Hippocampal formation (tissue), 2 donors: ENCODE measurements around the gene CSNK1A1L.
A peak's percentile ranks its signal among the peaks of the same experiment; 100 is the strongest.

Experiments used
- DNase-seq, 2 donors: peaks; one replicate each; lab custom pipeline; 2025; lab: John Stamatoyannopoulos, UW

Gene CSNK1A1L

DNA sequence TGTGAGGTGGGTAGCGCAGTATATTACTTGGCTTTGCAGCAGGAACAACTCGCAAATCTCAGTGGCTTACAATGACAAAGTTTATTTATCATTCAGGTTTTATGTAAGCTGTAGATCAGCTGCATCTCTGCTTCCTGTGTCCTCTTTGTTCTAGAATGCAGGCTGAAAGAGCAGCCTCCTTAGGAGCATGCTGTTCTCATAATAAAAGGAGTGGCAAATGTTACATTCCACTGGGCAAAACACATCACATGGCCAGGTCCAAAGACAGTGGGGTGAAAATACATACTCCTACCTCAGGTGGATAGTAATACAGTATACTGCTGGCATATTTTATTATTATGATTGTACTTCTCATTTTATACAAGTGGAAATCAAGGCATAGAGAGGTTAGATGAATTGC, 1.2 kb upstream of the CSNK1A1L start:
- DNase-seq: no peak

GRCh38 chr13:37102896-37103295, 2.6 kb downstream of the CSNK1A1L start:
- no peak for DNase-seq

DNA sequence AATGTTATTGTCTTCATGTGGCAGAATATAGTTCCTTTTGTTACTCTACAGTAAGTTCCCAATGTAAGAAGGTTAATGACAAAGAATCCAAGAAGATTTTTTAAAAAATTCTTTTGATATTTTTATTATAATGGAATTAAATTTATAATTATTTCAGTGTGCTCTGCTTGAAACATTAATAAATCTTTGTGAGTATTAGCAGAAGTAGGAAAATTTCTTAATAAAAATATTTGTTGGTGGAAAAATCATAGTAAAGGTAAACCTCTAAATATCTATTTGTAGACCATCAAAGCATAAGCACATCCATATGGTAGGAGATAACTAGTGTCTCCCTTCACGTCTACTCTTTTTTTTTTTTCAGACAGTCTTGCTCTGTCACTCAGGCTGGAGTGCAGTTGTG, 4.3 kb downstream of the CSNK1A1L start:
- no peak for DNase-seq

GRCh38 chr13:37100731-37101130, 4.7 kb downstream of the CSNK1A1L start:
- no peak for DNase-seq

DNA sequence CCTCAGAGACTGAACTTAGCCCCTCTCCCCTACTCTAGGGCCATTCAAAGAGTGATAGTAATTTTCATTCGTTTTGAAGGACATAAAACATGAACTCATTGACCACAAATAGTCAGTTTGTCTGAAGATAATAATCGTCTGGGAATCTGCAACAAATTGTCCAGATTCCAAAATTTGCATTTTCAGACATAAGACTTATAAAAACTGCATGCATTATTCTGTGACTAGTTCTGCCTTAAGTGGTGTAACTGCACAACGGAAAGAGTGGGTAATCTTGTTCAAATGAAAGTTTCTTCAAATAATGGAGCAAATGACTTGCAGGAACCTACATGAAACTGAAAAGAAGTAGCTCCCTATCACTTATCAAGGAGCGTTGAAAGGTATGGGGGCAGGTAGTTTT, 8.4 kb downstream of the CSNK1A1L start:
- no peak for DNase-seq

DNA sequence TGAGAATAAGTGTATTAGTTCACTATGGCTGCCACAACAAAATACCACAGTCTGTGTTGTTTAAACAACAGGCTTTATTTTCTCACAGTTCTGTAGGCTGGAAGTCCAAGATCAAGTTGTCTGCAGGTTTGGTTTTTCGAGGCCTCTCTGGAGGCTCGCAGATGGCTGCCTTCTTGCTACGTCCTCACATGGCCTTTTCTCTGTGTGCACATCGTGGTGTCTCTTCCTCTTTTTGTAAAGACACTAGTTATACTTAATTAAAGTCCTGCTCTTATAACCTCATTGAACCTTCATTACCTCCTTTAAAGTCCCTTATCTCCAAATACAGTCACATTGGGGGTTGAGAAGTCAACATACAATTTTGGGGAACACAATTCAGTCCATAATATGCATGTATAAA, 10.6 kb downstream of the CSNK1A1L start:
- no peak for DNase-seq

- no peak for DNase-seq
Observed at GRCh38 chr13:37094099-37094498, 11.4 kb downstream of the CSNK1A1L start.

DNA sequence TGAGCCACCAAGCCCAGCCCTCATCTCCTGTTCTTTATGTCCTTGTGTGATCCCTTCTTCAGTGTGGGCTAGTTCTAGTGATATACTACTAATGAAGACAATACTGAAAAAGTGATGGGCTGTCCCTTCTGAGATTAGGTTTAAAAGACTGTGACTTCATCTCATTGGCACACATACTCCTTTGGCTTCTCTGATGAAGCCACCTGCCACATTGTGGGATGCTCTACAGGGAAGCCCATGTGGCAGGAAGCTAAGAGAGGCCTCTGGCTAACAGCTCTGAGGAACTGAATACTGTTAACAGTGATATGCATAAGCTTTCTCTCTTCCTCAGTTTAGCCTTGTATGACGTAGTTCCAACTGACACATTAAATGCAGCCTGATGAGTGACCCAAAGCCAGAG, 13.6 kb downstream of the CSNK1A1L start:
- DNase-seq: no peak

- DNase-seq: no peak
Observed at GRCh38 chr13:37090912-37091311, 14.6 kb downstream of the CSNK1A1L start.

DNA sequence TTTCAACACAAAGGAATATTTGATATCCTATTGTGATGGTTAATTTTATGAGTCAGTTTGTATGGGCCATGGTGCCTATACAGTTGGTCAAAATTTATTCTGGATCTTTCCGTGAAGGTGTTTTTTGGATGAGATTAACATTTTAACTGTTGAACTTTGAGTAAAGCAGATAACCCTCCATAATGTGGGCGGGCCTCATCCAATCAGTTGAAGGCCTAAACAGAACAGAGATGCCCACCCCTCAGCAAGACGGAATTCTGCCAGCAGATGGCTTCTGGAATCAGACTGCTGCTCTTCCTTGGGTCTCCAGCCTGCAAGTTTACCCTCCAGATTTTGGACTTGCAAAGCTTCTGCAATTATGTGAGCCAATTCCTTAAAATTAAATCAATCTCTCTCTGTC, 16.0 kb downstream of the CSNK1A1L start:
- DNase-seq: no peak

- DNase-seq: no peak
Observed at GRCh38 chr13:37087486-37087885, 18.0 kb downstream of the CSNK1A1L start.

DNA sequence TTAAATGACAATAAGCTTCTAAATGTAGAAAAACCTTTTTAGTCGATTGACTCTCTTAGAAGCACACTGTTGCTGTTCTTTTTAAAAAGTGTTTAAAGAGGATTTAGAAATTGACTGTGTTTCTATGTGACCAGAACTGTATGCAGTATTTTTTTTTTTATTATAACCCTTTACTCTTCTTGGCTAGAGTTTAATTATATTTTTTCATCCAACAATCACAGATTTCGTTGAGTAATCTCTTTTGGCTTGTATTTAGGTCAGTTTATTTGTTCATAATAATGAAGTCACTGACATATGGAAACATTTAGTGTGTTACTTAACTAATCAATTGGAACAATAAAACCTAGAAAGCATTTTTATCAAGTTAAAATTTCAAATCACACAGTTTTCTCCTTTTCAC, 19.9 kb downstream of the CSNK1A1L start:
- no peak for DNase-seq

DNA sequence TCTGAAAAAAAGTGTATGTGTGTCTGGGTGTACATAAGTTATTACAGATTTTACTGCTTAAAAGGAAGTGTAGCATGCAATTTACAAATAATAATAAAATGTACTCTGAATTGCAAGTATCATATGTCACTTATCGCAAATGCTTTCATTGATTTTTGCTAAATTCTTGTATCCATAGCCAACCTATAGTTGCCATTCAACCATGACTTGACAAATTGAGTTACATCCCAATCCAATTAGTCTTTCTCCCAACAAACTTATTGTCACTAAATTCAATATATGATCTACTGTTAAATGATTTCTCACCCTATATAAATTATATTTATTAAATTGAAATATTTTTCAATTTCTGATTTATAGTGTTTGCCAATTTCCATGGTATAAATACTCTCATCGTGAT, 28.6 kb downstream of the CSNK1A1L start:
- DNase-seq: no peak

DNA sequence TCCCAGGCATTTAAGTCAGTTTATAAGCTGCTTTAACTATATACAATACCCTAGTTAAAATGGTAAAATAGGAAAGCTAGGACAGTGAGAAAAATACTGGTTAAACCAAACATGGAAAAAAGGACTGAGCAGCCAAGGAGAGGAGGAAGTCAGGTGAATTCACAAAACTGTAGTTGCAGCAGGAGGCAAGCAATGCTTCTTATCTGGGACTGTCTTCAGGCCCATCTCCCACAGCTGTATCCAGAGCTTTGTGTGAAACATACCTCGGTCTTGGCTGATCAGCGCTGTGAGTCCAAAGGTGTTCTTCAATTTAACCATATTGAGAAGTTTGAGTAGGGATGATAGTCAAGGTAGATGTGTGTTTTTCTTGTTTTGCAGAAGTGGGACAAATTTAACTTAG, 30.3 kb downstream of the CSNK1A1L start:
- DNase-seq: no peak

DNA sequence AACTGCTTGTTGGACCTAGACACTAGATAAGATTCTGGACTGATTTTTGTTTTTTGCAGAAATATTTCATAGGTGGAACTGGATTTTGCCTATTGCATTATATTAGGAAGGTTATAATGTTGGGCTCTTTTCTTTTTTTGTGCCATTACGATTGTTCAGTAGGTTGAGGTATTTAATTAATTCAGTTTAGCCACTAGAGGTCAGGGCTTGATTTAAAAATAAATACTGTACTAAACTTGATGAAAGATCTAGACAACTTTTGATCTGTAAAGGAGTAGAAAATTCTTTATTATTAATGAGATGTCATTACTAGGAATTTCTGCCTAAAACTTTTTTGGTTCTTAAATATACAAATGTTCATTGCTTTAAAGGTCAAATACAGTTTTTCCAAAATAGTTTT, 30.8 kb downstream of the CSNK1A1L start:
- DNase-seq: peak in 1 of 2 donors; percentile 47

DNA sequence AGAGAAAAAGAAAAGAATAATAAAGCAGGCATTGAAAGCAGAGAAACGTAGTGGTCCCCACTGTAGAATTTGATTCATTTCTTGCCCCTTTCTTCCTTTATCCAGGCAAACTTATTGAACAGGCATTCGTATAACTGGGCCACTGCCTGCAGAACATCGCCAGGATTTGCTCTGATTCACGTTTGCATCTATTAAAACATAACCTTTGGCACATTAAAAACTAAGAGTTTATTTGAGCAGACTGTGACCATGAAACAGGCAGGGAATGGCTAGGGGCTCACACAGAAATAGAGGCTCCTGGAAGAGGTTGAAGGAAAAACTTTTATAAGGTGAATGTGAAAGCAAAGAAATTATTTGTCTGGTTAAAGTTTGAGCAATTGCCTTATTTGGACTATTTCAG, 33.4 kb downstream of the CSNK1A1L start:
- DNase-seq: no peak

- no peak for DNase-seq
Observed at GRCh38 chr13:37070956-37071355, 34.5 kb downstream of the CSNK1A1L start.

- DNase-seq: no peak
Observed at GRCh38 chr13:37070145-37070695, 35.2 kb downstream of the CSNK1A1L start.

DNA sequence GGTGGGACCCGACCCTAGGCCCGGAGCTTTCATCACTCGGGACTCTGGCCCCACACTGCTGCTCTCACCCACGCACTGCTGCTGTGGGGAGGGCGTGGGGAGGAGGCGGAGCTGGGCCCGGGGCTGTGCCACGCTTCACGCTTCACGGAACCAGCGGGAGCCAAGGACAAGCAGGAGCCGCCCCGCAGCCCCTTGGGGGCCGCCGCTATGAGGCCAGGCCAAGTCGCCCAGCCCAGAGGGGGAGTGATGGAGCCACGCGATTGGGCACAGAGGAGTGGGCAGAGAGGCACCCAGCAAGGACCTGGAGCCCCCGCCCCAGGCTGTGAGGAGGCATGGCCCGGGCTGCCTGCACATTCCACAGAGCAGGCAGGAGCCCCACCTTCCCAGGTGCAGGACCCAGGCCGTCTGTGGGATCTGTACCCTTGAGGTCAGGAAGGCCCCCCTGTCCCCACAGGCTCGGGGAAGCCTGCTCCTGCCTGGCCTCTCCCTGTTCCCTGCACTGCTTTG, 35.8 kb downstream of the CSNK1A1L start:
- DNase-seq: no peak

- peak in 1 of 2 donors; percentile 3 for DNase-seq
Observed at GRCh38 chr13:37068962-37069361, 36.5 kb downstream of the CSNK1A1L start.

GRCh38 chr13:37067874-37068273, 37.6 kb downstream of the CSNK1A1L start:
- DNase-seq: no peak

GRCh38 chr13:37065890-37066526, 39.5 kb downstream of the CSNK1A1L start:
- no peak for DNase-seq

DNA sequence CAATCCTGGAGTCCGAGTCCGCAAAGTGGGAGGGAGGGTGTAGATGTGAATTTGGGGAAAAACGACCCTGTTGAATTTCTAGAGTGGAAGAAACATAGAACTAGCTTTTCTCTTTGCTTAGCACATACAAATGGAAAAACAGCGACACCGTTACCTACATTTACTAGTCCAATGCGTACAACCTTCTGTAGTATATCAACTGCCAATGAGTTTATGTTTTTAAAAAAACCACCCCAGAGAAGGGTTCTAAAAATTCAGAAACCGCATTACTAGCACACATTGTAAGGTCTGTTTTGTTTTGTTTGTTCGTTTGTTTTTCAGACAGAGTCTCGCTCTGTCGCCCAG, 45.6 kb downstream of the CSNK1A1L start:
- no peak for DNase-seq
